CD4-positive, alpha-beta T cell treated with Interleukin-15 for 1 hour (primary cell): Measurements from ENCODE around the gene CD2AP.
"Not testable (repeated sequence)": the region's sequence is repeated elsewhere in the genome, so short reads cannot be mapped to it uniquely, and the experiment has no call there.

Experiments
- DNase-seq: peaks from one replicate; pipeline ENCODE4 v3.0.0-alpha.2; 2020

Gene CD2AP

DNA sequence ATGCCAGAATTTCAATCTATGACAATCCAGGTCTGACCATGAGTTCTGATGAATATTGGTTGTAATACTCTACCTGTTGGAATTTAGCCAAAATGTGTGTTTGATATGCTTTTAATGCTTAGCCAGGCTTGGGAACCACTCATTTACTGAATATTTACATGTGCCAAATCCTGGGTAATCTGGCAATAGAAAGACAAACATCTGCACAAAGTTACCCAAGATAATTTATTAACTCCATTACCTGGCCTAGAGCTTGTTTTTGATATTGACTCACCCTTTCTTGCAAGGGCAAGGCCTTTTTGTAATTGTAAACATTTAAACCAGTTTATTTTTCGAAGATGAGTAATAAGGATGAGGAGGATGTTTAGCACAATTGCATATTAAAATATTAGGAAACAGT lies 13.5 kb upstream of the CD2AP start:
- DNase-seq = no peak

DNA sequence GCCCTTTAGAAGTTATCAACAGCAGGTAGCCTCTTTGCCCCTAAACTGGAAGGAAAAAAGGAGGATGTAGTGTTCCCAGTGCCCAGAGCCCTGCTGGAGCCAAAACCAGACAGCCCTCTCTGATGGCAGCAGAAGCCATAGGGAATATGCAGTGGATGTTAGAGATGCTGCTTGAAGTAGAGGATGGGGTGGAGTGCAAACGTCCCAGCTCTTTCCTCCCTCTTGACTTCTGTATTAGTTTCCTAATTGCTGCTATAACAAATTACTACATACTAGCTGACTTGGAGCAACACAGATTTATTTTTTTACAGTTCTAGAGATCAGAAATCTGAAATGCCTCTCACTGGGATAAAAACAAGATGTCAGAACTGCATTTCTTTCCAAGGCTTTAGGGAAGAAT lies 12.5 kb upstream of the CD2AP start:
- no peak for DNase-seq

DNA sequence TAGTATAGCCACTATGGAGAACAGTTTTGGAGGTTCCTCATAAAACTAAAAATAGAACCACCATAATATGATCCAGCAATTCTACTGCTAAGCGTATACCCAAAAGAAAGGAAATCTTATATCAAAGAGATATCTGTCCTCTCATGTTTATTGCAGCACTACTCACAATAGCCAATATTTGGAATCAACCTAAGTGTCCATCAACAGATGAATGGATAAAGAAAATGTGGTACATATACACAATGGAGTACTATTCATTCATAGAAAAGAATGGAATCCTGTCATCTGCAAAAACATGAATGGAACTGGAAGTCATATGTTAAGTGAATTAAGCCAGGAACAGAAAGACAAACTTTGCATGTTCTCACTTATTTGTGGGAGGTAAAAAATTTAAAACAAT lies 5.7 kb upstream of the CD2AP start:
- no peak for DNase-seq

DNA sequence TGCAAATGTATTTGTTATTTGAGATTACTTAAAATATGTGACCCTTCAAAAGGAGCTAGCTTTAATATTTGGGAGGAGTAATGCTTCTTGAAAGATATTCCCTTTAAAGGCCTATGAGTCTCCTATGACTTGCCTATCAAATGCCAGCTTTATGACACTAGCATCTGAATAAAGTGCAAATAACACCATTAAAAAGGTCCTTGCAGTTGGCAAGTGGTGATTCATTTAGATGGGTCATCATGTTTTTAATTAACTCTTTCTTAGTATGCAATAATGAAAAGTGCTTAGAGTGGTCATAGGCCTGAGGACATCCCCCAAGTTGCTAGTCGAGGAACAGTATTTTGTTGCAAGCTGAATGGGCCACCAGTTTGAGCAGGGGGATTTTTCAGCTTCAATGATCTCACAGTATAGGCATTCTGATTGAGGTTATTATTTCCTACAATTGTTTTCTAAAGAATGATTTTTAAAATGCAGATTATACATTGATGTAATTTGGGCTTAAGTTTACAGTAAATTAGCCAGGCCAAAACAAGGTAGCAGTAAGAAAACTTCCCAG lies 3.7 kb upstream of the CD2AP start:
- DNase-seq = no peak

DNA sequence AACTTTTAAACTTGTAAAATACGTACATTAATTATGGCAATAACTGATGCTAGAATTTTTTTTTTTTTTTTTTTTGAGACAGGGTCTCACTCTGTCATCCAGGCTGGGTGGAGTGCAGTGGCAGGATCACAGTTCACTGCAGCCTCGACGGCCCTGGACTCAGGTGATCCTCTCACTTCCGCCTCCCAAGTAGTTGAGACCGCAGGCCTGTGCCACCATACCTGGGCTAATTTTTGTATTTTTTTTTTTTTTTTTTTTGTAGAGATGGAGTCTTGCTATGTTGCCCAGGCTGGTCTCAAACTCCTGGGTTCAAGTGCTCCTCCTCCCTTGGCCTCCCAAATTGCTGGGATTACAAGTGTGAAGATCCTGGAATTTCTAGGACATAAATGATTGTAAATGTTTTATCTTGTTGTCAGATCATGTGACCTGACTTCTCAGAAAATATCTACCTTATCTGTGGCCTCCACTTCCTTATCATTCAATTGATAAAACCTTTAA lies 2.2 kb upstream of the CD2AP start:
- DNase-seq = no peak

DNA sequence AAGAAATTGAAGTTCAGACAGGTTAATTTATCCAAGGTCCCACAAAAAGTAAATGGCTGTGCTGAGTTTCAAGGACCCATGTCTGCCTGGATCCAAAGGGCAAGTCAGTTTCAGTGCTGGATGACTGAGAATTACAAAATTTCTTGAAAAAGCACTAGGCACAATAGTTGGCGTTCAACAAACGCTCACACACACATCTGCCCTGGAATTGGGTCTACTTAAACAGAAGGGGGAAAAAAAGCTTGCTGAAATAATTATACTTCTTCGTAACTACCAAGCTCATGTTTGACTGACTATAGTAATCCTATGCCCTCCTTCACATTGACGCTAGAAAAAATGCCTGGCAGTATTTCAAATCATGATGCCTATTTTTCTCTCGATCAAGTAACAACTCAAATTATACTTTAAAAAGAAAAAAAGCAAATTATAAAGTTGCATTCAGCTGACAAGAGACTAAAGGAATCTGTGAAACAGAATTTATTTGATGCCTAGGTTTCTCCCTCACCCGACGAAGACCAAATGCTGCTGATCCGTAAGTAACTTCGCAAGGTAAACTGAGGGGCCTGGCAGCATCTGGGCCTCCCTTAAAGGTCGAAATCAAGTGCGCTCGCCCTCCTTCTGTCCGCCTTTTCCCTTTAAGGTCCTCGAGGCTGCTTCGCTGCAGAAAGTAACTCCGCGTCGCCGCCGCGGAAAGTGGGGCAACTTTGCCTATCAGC lies 650 bp upstream of the CD2AP start:
- DNase-seq = no peak

DNA sequence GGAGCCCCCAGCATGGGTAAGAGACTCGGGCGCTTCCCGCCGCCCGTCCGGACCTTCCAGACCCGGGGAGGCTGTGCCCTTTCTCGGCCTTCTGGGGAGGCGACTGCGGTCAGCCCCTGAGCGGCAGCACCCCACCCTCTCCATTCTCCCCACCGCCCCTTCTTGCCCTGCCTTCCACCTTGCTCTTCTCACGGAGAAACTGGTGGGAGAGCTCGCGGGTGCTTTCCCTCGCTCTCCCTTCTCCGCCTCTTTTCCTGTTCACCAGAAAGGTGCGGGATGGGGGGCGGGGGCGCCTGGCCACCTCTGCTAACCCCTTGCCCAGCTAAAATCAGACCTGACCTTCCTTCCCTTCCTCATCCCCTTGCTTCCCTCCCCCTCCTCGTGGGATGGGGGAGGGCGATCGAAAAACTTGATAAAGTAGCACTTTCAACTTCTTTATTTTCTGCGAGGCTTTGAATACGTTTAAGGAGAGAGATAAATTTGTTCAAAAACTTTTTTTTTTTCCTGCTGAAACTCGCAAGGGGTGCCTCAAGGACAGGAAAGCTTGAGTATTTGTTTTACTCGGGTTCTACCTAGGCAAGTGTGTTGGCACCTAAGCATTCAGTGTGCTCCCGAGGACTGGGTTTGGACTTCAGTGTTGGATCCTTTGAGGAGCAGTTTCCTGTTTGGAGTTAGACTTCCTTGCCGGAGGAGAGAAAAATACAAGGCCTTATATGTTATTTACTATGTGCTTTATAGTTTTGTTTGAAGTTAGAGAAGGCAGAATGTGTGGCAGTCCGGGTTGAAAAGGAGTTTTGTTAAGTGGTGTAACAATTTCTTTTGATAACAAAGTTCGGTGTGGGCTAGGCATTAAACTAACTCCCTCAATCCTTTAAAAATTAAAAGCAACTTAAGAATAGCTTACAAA lies 897 bp downstream of the CD2AP start:
- no peak for DNase-seq

DNA sequence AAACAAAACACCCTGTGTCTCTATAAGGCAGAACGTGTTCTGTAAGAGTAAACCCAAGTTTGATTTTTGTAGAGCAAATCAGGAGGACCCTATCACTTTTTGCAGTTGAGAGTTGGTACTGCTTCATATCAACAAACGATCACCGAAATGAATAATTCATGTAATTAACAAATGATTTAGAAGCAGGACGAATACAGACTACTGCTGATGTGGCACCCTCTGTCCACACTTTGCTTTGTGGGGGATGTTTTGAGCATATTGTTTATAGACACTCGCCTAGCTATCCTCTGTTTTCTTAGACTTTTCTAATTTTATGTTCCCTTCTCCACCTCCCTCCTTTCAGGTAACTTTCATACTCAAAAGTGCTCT lies 1.5 kb downstream of the CD2AP start:
- DNase-seq = no peak

DNA sequence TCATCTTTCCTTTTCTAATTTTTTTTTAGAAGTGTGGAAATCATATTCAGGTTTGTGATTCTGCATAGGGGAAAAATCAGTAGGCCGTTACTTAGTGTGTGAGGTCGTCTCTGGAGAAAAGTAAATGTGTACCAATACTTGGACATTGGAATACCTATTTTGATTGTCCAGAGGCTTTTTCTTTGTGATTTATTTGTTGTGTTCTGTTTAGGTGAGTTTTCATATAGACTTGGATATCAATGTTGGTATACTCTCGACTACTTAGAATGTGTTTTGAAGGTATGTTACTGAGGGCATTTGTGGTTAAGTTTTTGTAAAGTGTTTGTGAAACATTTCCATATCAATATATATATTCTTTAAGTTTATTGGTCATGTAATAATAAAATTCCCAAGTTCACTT lies 2.3 kb downstream of the CD2AP start:
- no peak for DNase-seq

DNA sequence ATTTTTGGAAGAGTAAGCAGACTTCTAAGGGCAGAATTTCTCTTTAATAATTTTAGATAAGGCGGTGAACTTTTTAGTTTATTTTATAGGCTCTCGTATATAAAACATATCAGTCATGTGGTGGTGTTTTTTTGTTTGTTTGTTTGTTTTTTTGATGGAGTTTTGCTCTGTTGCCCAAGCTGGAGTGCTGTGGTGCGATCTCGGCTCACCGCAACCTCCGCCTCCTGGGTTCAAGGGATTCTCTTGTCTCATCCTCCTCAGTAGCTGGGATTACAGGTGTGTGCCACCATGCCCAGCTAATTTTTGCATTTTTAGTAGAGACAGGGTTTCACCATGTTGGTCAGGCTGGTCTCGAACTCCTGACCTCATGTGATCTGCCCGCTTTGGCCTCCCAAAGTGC lies 3.6 kb downstream of the CD2AP start:
- DNase-seq = not testable (repeated sequence)

DNA sequence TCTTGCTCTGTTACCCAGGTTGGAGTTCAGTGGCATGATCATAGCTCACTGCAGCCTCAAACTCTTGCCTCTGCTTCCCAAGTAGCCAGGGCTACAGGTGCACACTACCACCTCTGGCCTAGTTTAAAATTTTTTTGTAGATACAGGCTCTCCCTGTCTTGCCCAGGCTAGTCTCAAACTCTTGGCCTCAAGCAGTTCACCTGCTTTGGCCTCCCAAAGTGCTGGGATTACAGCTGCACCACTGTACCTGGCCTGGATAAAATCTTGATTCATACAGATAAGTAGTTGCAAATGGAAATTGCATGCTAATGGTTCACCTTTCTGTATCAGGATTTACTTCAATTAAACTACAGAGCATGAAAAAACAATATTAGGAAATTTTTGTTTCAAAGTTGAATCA lies 4.2 kb downstream of the CD2AP start:
- DNase-seq = no peak

DNA sequence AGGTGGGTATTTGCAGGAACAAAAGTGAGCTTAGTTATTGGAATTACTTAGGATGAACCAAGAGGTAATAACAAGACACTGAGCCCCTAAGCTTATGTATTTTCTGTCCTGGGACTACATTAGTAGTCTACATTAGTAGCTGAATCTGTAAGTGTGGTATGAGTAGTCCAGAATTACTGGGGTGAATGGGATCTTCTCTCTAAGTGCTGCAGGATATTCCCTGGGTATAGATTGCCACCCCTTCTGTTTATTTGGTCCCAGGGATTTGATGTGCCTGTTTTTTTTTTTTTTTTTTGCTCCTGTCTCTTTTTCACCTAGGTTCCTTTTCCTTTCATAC lies 5.9 kb downstream of the CD2AP start:
- no peak for DNase-seq

DNA sequence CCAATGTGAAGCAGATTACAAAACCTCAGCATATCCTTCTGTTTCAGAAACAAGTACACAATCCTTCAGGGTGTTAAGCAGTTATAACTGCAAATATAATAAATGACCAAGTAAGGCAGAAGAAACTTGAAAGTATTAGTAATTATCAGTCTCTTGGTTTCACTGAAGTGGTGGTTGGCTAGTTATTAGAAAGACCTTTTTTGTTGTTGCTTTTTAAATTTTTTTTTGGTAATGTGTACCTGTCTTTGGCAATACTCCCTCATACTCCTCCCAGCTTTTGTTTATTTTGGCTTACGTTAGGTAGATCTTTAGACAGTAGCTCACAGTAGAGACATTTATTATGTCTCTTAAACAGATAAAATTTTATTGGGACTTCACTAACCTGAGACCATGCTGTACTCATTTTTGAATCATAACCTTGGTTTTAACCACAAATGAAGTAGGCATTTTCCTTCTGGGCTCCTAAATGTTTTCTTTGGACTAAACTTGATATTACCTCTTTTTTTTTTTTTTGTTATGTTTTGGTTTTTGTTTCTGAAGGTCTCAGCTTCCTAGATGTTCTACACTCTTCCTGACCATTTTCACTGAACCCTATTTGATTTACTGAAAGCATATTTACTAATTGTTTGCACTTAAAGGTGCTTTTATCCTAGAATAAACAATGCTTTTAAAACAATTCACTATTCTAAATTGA lies 6.4 kb downstream of the CD2AP start:
- DNase-seq = no peak

DNA sequence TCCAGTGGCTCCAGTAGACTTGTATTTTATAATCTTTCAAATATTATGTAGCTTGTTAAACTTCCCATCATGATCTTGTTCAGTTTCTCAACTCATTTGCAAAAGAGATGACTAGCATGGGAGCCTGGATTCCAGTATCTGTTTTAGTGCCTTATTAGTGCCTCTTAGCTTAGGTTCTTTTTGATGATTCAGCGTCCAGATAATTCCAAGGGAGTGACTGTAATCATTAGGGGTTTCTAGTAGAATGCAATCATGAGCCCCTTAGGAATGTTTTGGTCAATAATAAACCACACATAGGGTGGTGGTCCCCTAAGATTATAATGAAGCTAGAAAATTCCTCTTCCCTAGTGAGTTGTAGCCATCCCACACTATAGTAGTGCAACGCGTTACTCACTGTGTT lies 7.0 kb downstream of the CD2AP start:
- no peak for DNase-seq

DNA sequence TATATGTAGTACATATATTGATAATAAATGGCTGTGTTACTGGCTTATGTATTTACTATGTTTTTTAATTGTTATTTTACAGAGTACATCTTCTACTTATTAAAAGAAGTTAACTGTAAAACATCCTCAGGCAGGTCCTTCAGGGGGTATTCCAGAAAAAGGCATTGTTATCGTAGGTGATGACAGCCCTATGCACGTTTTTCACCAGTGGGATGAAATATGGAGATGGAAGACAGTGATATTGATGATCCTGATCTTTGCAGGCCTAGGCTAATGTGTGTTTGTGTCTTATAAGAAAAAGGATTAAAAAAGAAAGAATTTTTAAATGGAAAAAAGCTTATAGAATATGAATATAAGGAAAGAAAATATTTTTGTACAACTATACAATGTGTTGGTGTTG lies 7.5 kb downstream of the CD2AP start:
- DNase-seq = no peak

DNA sequence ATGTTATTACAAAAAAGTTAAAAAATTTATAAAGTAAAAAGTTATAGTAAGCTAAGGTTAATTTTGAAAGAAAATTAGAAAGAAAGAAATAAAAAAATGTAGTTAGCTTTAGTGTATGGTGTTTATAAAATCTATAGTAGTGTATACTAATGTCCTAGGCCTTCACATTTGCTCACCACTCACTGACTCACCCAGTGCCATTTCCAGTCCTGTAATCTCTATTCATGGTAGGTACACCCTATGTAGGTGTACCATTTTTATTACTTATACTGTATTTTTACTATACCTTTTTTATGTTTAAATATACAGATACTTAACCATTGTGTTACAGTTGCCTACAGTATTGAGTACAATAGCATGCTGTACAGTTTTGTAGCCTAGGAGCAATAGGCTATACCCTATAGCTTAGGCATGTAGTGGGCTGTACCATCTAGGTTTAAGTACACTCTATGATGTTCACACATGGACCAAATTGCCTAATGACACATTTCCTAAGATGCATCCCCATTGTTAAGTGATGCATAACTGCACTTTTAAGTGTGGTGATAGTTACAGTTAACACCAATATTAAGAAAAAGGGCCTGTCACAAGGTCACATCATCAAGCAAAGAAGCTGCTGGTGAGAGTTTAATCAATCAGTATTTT lies 8.0 kb downstream of the CD2AP start:
- DNase-seq = no peak

DNA sequence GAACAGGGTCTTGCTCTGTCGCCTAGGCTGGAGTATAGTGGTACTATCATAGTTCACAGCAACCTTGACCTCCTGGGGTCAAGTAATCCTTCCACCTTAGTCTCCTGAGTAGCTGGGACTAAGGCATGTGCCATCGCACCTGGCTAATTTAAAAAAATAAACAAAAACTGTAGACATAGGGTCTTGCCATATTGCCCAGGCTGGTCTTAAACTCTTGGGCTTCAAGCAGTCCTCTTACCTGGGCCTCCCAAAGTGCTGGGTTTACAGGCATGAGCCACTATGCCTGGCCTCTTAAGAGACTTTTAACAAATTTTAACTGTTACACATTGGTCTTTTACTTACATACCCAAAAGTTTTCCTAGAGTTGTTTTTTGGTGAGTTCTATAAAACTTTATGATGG lies 12.4 kb downstream of the CD2AP start:
- no peak for DNase-seq

DNA sequence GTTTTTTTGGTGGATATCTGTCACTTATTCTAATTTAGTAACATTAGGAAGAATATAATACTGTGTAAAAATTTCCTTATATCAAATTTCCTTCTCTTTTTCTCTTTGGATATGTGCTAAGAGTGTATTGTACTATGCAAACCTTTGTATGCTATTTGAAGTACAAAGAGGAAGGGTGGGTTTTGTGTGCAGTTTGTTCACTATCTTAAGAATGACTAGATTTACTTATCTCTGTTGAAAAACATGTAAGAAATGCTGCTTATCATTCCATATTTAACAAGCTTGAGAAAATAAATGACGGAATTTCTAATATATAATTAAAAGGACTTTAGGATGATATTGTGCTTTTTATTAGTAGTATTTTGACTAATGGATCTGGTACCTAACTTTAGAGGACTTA lies 13.1 kb downstream of the CD2AP start:
- no peak for DNase-seq

DNA sequence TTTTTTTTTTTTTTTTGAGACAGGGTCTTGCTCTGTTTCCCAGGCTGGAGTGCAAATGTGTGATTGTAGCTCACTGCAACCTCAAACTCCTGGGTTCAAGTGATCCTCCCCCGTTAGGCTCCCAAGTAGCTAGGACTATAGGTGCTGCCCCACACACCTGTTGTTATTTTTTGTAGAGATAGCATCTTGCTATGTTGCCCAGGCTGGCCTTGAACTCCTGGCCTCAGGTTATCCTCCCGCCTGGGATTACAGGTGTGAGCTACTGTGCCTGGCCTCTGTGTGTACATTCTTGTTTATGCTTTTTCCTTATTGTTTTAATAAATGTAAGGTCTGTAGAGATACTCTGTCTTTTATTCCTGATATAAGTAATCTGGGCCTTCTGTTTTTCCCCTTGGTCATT lies 14.8 kb downstream of the CD2AP start:
- no peak for DNase-seq

DNA sequence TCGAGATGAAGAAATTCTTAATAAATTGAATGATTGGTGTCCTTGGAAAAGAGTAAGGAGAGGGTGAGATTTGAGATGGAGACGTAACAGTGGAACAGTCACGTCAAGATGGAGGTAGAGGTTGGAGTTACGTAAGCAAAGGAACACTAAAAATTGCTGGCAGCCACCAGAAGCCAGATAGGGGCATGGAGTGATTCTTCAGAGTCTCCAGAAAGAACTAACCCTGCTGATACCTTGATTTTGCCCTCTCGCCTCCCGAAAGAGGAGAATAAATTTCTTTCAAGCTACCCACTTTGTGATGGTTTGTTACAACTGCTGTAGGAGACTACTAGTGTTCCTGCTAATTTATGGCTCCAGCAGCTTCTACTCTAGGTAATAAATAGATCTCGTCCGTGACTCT lies 17.6 kb downstream of the CD2AP start:
- DNase-seq = no peak

DNA sequence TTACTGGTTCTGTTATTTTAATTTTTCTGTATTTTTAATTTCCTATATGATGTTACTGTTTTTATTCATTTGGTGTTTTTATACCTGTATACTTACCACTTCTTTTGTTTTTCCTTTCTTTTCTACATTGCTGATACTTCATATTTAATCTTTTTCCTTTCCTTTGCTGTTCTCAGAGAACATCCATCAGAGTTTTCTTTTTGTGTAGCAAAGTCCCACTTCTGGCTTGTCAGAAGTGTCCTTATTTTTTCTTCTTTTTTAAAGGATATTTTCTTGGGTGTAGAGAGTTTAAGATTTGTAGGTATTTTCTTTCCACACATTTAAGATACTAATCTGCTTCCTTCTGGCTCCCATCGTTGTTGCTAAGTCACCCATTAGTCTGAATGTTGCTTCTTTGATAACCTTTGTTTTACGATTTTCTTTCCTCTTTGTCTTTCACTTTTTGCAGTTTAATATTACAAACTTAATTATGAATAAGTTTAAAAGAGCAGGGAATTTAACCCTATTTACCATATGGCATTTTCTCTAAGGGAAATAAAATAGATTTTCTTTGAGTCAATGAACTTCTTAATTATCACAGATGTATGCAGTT lies 18.5 kb downstream of the CD2AP start:
- DNase-seq = no peak

DNA sequence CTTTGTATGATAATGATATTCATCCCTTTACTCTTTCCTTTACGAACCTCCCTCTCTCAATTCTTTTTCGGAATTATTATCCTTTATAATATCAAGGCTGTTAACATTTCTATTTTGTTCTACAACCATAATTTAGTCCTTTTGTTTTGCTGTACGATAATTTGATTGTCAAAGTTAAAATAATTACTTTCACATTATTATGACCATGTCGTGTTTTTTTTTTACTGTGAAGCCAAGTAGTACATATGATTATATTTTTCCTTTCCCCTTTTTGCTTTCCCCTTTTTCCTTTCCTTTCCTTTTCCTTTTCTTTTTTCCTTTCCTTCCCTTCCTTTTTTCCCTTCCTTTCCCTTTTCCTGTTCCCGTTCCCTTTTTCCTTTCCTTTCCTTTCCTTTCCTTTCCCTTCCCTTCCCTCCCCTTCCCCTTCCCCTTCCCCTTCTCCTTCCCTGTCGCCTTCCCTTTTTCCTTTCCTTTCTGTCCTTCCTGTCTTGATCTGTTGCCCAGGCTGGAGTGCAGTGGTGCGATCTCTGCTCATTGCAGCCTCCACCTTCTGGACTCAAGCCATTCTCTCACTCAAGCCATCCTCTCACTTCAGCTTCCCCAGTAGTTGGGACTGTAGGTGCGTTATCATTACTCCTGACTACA lies 19.5 kb downstream of the CD2AP start:
- DNase-seq = no peak
